Epithelial cell of esophagus (primary cell): ENCODE results near the gene B4GALT2.
A peak's percentile ranks its signal among the peaks of the same experiment; 100 is the strongest.

ENCODE experiments used
- DNase-seq: peaks from one replicate; pipeline ENCODE4 v3.0.0; 2010; ENCODE audit warnings: low read depth
- H3K4me3 ChIP-seq: 2 replicates; pipeline ENCODE4 v1.5.1; 2011; ENCODE audit warnings: mild to moderate bottlenecking, low read length, control low read depth
- CTCF ChIP-seq: IDR thresholded peaks from 2 replicates; pipeline ENCODE4 v1.5.1; 2011; ENCODE audit warnings: low read depth, mild to moderate bottlenecking, low read length, control low read depth, inconsistent platforms; ENCODE audit not compliant: insufficient read depth; ENCODE audit errors: missing control alignments

The B4GALT2 gene

GRCh38 chr1:44002165-44002564 is 23.2 kb downstream of the B4GALT2 start:
- H3K4me3 ChIP-seq, result no peak overlapping the region
- no peak for TF ChIP-seq CTCF
- no peak for DNase-seq

GRCh38 chr1:44002606-44003157 is 23.7 kb downstream of the B4GALT2 start:
- no peak overlapping the region for H3K4me3 ChIP-seq
- TF ChIP-seq CTCF, result peak; percentile 23
- DNase-seq, result no peak

- no peak for TF ChIP-seq CTCF
- DNase-seq, result no peak
- H3K4me3 ChIP-seq, result no peak overlapping the region
Measured at GRCh38 chr1:44008259-44008658, 29.2 kb downstream of the B4GALT2 start.

GRCh38 chr1:44010935-44011471 is 32.0 kb downstream of the B4GALT2 start:
- H3K4me3 ChIP-seq, result no peak overlapping the region
- DNase-seq, result no peak
- TF ChIP-seq CTCF, result no peak

- H3K4me3 ChIP-seq, result no peak overlapping the region
- no peak for DNase-seq
- no peak for TF ChIP-seq CTCF
Measured at GRCh38 chr1:44012404-44012803, 33.4 kb downstream of the B4GALT2 start.

- TF ChIP-seq CTCF, result no peak
- no peak overlapping the region for H3K4me3 ChIP-seq
- no peak for DNase-seq
Measured at GRCh38 chr1:44012941-44013609, 34.1 kb downstream of the B4GALT2 start.

- TF ChIP-seq CTCF, result no peak
- H3K4me3 ChIP-seq, result no peak overlapping the region
- no peak for DNase-seq
Measured at GRCh38 chr1:44013949-44014348, 34.9 kb downstream of the B4GALT2 start.
